COLO668 (cell line): ENCODE data around the gene LCP2.
"Not testable (repeated sequence)": the region's sequence is repeated elsewhere in the genome, so short reads cannot be mapped to it uniquely, and the experiment has no call there.

Experiments used
- DNase-seq: peaks from one replicate; lab custom pipeline; 2025; ENCODE audit not compliant: unreplicated experiment; lab: John Stamatoyannopoulos, UW

LCP2 gene

GRCh38 chr5:170251462-170251861 lies 46.1 kb downstream of the LCP2 start:
- no peak for DNase-seq

- no peak for DNase-seq
Measured at GRCh38 chr5:170250810-170251317, 46.7 kb downstream of the LCP2 start.

DNA sequence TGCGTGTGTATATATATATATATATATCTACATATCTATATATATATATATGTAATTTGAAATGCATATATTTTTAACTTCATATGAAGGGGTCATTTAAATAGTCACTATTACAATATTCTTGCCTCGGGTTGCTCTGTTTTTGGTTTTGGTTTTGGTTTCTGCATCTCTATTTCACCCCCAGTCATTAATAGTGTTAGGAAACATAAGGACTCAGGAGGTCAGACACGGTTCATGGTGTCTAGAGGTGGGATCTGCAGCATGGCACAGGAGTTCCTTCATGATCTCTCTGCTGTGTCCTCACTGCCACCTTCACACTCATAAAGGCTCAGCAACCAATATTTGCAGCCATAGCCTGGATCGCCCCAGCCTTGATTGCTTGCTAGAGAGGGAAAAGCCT lies 48.2 kb downstream of the LCP2 start:
- DNase-seq = no peak

DNA sequence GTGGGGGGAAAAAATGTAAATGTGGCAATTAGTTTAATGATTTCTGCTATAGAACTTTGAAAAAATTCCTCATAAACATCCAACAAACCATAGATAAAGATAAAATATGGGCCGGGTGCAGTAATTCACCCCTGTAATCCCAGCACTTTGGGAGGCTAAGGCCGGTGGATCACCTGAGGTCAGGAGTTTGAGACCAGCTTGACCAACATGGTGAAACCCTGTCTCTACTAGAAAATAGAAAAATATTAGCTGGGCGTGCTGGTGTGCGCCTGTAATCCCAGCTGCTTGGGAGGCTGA lies 48.7 kb downstream of the LCP2 start:
- not testable (repeated sequence) for DNase-seq

DNA sequence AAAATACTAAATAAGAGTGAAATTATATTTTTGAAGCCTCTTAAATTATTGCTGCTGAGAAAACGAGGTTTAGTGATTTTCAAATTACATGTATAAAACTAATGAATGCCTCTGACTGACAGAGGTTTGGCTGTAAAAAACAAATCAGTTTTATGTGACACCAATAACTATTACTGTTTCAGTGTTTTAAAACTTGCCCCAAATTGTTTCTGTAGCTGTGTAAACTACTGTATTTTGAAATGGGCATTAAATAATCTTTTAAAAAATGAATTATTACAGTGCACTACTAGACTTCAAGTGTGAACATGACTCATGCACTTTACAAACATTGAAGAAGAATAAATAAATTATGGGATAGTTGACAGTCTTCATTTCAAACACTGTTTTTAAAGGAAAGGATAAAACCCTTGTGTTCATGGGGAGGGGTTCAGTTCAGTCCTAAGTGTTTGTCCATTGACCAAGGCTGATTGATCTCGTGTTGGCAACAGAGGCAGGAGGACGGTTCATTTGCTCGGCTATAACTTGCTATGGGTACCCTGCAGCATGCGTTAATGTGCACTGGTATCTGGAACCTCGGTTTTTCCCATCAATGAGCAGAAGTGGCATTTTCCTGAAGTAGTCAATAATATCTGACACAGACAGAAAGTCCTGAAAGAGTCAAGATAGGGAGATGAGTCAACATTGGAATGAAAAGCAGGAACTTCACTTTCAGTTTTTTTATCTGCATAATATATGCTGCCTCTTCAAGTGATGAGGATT lies 49.2 kb downstream of the LCP2 start:
- no peak for DNase-seq

DNA sequence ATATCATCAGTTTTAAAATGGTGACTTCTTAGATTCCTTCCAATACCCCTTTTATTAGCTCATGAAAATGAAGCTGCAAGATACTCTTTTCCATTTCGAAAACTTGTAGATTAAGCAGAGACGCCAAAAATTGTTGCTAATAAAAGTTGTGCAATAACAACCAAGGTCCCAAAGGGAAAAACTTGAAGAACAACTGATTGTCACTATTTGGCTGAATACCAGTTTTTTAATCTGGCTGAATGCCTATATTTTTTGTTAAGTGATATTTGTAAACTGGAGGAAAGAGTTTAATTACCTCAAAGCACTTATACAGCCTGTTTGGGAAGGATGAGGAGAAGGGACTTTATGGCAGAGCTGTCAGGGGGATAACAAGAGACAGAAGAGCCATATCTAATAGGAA lies 50.2 kb downstream of the LCP2 start:
- DNase-seq = no peak

DNA sequence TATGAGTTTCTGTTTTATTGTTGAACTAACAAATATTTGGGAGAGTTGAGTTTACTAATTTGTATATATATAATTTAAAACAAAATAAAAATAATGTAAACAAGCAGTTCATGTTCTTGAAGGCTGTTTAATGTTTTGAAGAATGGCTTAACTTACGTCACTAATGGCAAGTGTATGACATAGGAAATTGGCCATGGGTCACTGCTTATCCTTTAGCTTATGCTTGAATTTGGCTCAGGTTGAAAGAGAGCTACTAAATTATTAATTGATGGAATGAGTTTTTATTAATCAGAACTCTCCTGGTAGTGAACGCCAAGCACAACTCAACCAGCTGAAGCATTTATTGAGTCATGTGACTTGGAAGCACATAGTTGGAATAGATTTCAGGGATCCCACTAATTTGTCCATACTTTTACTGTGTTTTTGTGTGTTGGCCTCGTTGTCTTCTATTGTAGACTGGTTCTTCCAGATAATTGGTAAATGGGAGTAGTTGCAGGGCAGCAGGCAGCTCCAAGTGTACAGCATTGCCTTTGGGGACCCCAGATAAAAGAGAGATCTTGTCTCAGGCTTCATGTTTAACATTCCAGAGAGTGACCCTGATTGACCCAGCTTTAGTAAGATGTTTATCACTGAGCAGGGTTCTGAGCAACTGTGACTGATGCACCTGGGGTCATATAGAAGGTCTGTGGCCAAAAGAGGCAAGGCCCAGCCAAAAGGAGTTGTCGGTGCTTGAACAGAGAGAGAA lies 51.3 kb downstream of the LCP2 start:
- no peak for DNase-seq

- not testable (repeated sequence) for DNase-seq
Measured at GRCh38 chr5:170245436-170245835, 52.1 kb downstream of the LCP2 start.

GRCh38 chr5:170238456-170239196 lies 59.0 kb downstream of the LCP2 start:
- no peak for DNase-seq

GRCh38 chr5:170235876-170236864 lies 61.4 kb downstream of the LCP2 start:
- no peak for DNase-seq

GRCh38 chr5:170233358-170233892 lies 64.2 kb downstream of the LCP2 start:
- DNase-seq = no peak

GRCh38 chr5:170232786-170233185 lies 64.8 kb downstream of the LCP2 start, which contains the start of gene C5orf58:
TSS of gene C5orf58 (plus strand) at chr5:170232985. CDS start at chr5:170234977, 1,992 bp downstream.
- DNase-seq = no peak

GRCh38 chr5:170228762-170229435 lies 68.7 kb downstream of the LCP2 start:
- no peak for DNase-seq

- DNase-seq = no peak
Measured at GRCh38 chr5:170226661-170227060, 70.9 kb downstream of the LCP2 start.

GRCh38 chr5:170226129-170226615 lies 71.4 kb downstream of the LCP2 start:
- no peak for DNase-seq

- DNase-seq = peak; percentile 21
Measured at GRCh38 chr5:170225326-170226128, 72.0 kb downstream of the LCP2 start.

DNA sequence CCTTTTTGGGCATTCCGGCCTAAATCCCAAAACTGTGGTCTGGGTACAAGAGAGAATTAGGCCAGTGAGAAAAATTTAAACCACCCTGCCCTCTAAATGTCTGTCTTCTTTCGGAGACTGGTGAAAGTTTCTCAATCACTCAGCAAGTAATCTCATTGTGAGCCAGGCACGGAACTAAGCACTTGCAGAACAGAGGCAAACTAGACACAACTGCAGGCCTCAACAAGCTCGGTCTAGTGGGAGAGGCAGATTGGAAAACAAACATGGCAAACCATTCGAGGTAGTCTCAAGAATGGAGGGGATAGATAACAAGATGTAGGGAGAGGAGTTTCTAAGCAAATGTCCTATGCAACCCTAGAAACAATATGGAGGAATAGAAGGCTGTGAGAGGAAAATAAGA lies 73.7 kb downstream of the LCP2 start:
- DNase-seq = no peak

GRCh38 chr5:170223360-170223759 lies 74.2 kb downstream of the LCP2 start:
- DNase-seq = no peak

GRCh38 chr5:170221327-170221741 lies 76.2 kb downstream of the LCP2 start:
- DNase-seq = no peak
